ENCODE results near the gene KLHL5. TPM values are rescaled to one million over a fixed set of nuclear protein-coding genes. Genes with fewer than 3 reads are reported as not detected.

KLHL5 gene
- total RNA-seq, 1 donor from 2014 or later, result 45.4 TPM

GRCh38 chr4:39043058-39043860 is 18.8 kb upstream of the KLHL5 start:
- DNase-seq (ENCODE audit: low spot score), result no peak

GRCh38 chr4:39043861-39044363 is 18.1 kb upstream of the KLHL5 start:
- DNase-seq (ENCODE audit: low spot score), result no peak

- peak; percentile 96 for DNase-seq (ENCODE audit: low spot score)
Observed at GRCh38 chr4:39044364-39044955, 17.6 kb upstream of the KLHL5 start.

GRCh38 chr4:39044956-39045826 is 16.8 kb upstream of the KLHL5 start:
- DNase-seq (ENCODE audit: low spot score), result no peak

GRCh38 chr4:39045827-39046221 is 16.2 kb upstream of the KLHL5 start:
- no peak for DNase-seq (ENCODE audit: low spot score)

GRCh38 chr4:39046249-39046648 is 15.8 kb upstream of the KLHL5 start:
- DNase-seq (ENCODE audit: low spot score), result no peak

GRCh38 chr4:39047681-39048080 is 14.4 kb upstream of the KLHL5 start:
- no peak for DNase-seq (ENCODE audit: low spot score)

GRCh38 chr4:39048311-39048710 is 13.7 kb upstream of the KLHL5 start:
- no peak for DNase-seq (ENCODE audit: low spot score)

- DNase-seq (ENCODE audit: low spot score), result no peak
Observed at GRCh38 chr4:39050590-39050989, 11.4 kb upstream of the KLHL5 start.

GRCh38 chr4:39051492-39051891 is 10.5 kb upstream of the KLHL5 start:
- DNase-seq (ENCODE audit: low spot score), result no peak

GRCh38 chr4:39053983-39054382 is 8.0 kb upstream of the KLHL5 start:
- no peak for DNase-seq (ENCODE audit: low spot score)

GRCh38 chr4:39054497-39054896 is 7.5 kb upstream of the KLHL5 start:
- DNase-seq (ENCODE audit: low spot score), result no peak

GRCh38 chr4:39056023-39056422 is 6.0 kb upstream of the KLHL5 start:
- DNase-seq (ENCODE audit: low spot score), result no peak

- no peak for DNase-seq (ENCODE audit: low spot score)
Observed at GRCh38 chr4:39061457-39061856, 575 bp upstream of the KLHL5 start.

- no peak for DNase-seq (ENCODE audit: low spot score)
Observed at GRCh38 chr4:39062770-39063097, 702 bp downstream of the KLHL5 start.

- DNase-seq (ENCODE audit: low spot score), result no peak
Observed at GRCh38 chr4:39063430-39063829, 1.4 kb downstream of the KLHL5 start.

GRCh38 chr4:39066371-39066770 is 4.3 kb downstream of the KLHL5 start:
- DNase-seq (ENCODE audit: low spot score), result no peak

- no peak for DNase-seq (ENCODE audit: low spot score)
Observed at GRCh38 chr4:39067031-39067430, 5.0 kb downstream of the KLHL5 start.

- no peak for DNase-seq (ENCODE audit: low spot score)
Observed at GRCh38 chr4:39067451-39067850, 5.4 kb downstream of the KLHL5 start.

GRCh38 chr4:39068907-39069306 is 6.9 kb downstream of the KLHL5 start:
- DNase-seq (ENCODE audit: low spot score), result no peak

- no peak for DNase-seq (ENCODE audit: low spot score)
Observed at GRCh38 chr4:39078829-39079228, 16.8 kb downstream of the KLHL5 start.

GRCh38 chr4:39083164-39083563 is 21.1 kb downstream of the KLHL5 start:
- no peak for DNase-seq (ENCODE audit: low spot score)

All from mesenteric fat pad (tissue), 1 donor.